ENCODE data around the gene LBH. TPM values are rescaled to one million over a fixed set of nuclear protein-coding genes. Genes with fewer than 3 reads are reported as not detected.

LBH gene
- total and polyA plus RNA-seq, 2 of the 13 experiments (the other 11 are each of a cell fraction or from before 2014, with no cell fraction given): 0.09 to 0.25 TPM

DNA sequence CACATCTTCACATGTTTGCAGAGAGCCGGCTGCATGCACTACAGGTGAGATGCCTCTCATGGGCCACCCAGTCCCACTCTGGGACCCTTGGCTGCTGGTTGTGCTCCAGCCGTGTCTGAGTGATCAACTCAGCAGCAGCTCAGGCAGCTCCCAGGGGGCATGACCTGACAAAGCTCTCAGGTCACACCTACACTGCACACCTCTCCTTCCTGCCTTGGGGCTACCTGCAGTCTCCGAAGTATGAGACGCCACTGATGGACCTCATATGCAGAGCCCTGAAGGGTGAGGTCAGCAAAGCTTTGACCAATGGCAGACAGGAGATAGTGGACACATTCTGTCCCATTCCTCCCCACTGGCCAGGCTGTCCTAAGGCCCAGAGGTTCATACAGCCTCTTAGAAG is 51.4 kb downstream of the LBH start:
- Histone ChIP-seq H3K4me3 (replicated peaks in 1 of 3; ENCODE audit: insufficient read depth in 1 of 3, low read depth in 2 of 3, low read length in 3 of 3) (no peak overlapping the region), H3K4me1 (ENCODE audit: insufficient read depth, low read length) (no peaks in the 10 kb centered on the region), H3K27ac (ENCODE audit: extremely low read length, insufficient read depth, low read length) (no peak overlapping the region), H3K4me2 (ENCODE audit: low read depth, low read length) (no peak overlapping the region), H3K79me2 (ENCODE audit: insufficient read depth, low read length) (no peaks in the 10 kb centered on the region), H3K27me3 (ENCODE audit: control insufficient read depth in 1 of 2, insufficient read depth in 2 of 2, low read length in 2 of 2) (peaks cover 0 to 21% of the 10 kb centered on the region in 2 experiments; a peak in 4 of 5 replicates), H3K9me3 (ENCODE audit: low read length) (no peaks in the 10 kb centered on the region), H2AFZ (ENCODE audit: low read length) (no peak overlapping the region), H3K9ac (ENCODE audit: insufficient read depth, low read depth, low read length) (no peak overlapping the region), H3K36me3 (replicated peaks in 1 of 2; ENCODE audit: control insufficient read depth in 1 of 2, insufficient read depth in 2 of 2, low read length in 2 of 2) (no peaks in the 10 kb centered on the region), H4K20me1 (ENCODE audit: insufficient read depth, low read length) (no peaks in the 10 kb centered on the region)
- POLR2A ChIA-PET: no interaction called here
- TF ChIP-seq, protein P1, sequence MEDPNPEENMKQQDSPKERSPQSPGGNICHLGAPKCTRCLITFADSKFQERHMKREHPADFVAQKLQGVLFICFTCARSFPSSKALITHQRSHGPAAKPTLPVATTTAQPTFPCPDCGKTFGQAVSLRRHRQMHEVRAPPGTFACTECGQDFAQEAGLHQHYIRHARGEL (CRISPR knock-in tag; IDR thresholded peaks at IDR 0.05): no peak
- TF ChIP-seq, protein P2, sequence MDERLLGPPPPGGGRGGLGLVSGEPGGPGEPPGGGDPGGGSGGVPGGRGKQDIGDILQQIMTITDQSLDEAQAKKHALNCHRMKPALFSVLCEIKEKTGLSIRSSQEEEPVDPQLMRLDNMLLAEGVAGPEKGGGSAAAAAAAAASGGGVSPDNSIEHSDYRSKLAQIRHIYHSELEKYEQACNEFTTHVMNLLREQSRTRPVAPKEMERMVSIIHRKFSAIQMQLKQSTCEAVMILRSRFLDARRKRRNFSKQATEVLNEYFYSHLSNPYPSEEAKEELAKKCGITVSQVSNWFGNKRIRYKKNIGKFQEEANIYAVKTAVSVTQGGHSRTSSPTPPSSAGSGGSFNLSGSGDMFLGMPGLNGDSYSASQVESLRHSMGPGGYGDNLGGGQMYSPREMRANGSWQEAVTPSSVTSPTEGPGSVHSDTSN (CRISPR knock-in tag; IDR thresholded peaks at IDR 0.05): no peak
- TF ChIP-seq ZNF235 (CRISPR knock-in tag; IDR thresholded peaks at IDR 0.05; ENCODE audit: borderline replicate concordance): no peak
- no peak for TF ChIP-seq KLF6 (CRISPR knock-in tag; IDR thresholded peaks at IDR 0.05)
- TF ChIP-seq CBX1 (IDR thresholded peaks at IDR 0.05; ENCODE audit: low read depth): no peak
- TF ChIP-seq SOX13 (IDR thresholded peaks at IDR 0.05): no peak
- no peak for TF ChIP-seq SOX13 (CRISPR knock-in tag; conservative IDR thresholded peaks at IDR 0.05 in 1 of 2, IDR thresholded peaks at IDR 0.05 in 1 of 2)
- TF ChIP-seq ATAD3A (CRISPR knock-in tag; IDR thresholded peaks at IDR 0.05): no peak
- no peak for TF ChIP-seq FOXP1 (IDR thresholded peaks at IDR 0.05)
- no peak for TF ChIP-seq FOXP1 (CRISPR knock-in tag; IDR thresholded peaks at IDR 0.05)
- no peak for TF ChIP-seq ZNF451 (CRISPR knock-in tag; IDR thresholded peaks at IDR 0.05)
- TF ChIP-seq ZFP37 (CRISPR knock-in tag; IDR thresholded peaks at IDR 0.05; ENCODE audit: borderline replicate concordance): no peak
- ATAC-seq (no peak; the same call in 2 of the 3 replicates), DNase-seq (ENCODE audit: low spot score) (no peak), FAIRE-seq (no peak)
- no TSS peak for BruUV-seq (replicated peaks)
- intact Hi-C loops (cut with micrococcal nuclease; ENCODE audit: unreplicated experiment): no loop called here
- WGBS (ENCODE audit: low lambda C conversion rate): 37% methylated on average over 4 of the region's 4 CpGs
- in situ Hi-C loops (cut with HindIII; ENCODE audit: extremely low pct_ligation_motif_present, low pct_unique_long_range_greater_than_20kb): no loop called here
- CTCF ChIA-PET (ENCODE audit: low intra/inter-chr PET ratio, low total read pairs): no interaction called here
